Gastrocnemius medialis (tissue), 4 donors: ENCODE data around the gene GLUD1.

Source experiments
- CTCF ChIP-seq, 5 experiments: fragments of 450-650 bp in 3 of 5; fragments of 200-600 bp in 2 of 5; sonication (generic) in 2 of 5; IDR thresholded peaks in 4 of 5; conservative IDR thresholded peaks in 1 of 5; 1 replicate in 4 of 5; 2 replicates in 1 of 5; pipeline ENCODE4 v1.5.1; 2016 to 2019; ENCODE audit warnings: antibody characterized with exemption in 5 of 5, mild to moderate bottlenecking in 3 of 5, moderate library complexity in 3 of 5
- POLR2A ChIP-seq, 2 donors: fragments of 450-650 bp; IDR thresholded peaks; one replicate each; pipeline ENCODE4 v1.6.1; 2017; ENCODE audit warnings: antibody characterized with exemption in 2 of 2, mild to moderate bottlenecking in 2 of 2, moderate library complexity in 2 of 2

GRCh38 chr10:87079106-87079836 lies 15.4 kb downstream of the GLUD1 start:
- TF ChIP-seq CTCF (IDR thresholded peaks at IDR 0.05 in 4 of 5, conservative IDR thresholded peaks at IDR 0.05 in 1 of 5) (no peak), POLR2A (IDR thresholded peaks at IDR 0.05) (no peak)
